Suprapubic skin (tissue), 3 donors: ENCODE results near the gene SHC1.

Source experiments
- CTCF ChIP-seq, 2 donors: fragments of 200-600 bp in 1 of 2; fragments of 450-650 bp in 1 of 2; sonication (generic) in 1 of 2; IDR thresholded peaks; one replicate each; pipeline ENCODE4 v1.5.1; 2016 to 2019; ENCODE audit warnings: antibody characterized with exemption in 2 of 2, mild to moderate bottlenecking in 1 of 2, moderate library complexity in 1 of 2
- POLR2A ChIP-seq, 2 donors: fragments of 450-650 bp; IDR thresholded peaks; one replicate each; pipeline ENCODE4 v1.6.1; 2017; ENCODE audit warnings: antibody characterized with exemption in 2 of 2, mild to moderate bottlenecking in 2 of 2, moderate library complexity in 2 of 2

DNA sequence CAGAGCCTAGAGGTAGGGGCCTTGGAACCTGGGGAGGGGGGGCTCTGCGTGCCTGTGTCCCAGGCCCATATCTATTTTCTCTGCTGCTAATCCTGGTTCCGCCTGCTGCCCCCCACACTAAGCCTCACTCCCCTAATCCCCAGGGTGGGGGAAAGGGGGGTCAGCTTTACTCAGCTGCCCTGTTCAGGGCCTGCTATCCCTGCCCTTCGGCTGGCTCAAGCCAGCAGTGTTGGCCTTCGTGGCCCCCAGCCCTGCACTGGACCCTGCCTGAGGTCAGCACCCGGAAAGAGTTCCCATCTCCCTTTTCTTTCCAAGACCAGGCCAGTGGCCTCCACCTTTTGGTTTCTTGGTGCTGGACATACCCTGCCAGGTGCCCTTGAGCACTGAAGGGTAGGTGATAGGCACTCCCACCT is 40.5 kb upstream of the SHC1 start:
- TF ChIP-seq POLR2A (IDR thresholded peaks at IDR 0.05) (no peak), CTCF (IDR thresholded peaks at IDR 0.05) (no peak)
